GM21786 (cell line): Measurements from ENCODE around the gene TAF11L14.
"Not testable (repeated sequence)": the region's sequence is repeated elsewhere in the genome, so short reads cannot be mapped to it uniquely, and the experiment has no call there.

Experiments used
- ATAC-seq: cut with Tn5 transposase; IDR thresholded peaks from one replicate; pipeline ENCODE4 v1.9.1; 2021; ENCODE audit not compliant: unreplicated experiment

Gene TAF11L14

DNA sequence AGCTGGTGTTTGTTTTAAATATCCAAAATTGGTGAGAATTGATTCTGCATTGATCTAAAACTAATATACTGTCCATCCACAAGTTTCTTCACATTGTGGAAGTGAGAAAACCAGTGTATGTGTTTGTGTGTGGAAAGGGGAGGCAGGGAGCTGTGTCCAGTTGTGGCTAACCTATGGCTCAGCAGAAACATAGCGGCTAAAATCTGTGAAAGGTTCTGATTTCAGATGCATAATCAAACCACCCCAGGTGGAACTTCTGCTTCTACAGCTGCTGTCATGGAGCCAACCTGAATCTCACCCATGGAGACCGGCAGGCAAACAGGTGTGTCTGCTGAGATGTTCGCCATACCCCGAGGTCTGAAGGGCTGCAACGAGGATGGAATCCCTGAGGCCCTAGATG is at the start of gene TAF11L14:
Gene TAF11L14 (plus strand): TSS at position 301 of the 400 bp plus-strand sequence.
- ATAC-seq, result no peak

DNA sequence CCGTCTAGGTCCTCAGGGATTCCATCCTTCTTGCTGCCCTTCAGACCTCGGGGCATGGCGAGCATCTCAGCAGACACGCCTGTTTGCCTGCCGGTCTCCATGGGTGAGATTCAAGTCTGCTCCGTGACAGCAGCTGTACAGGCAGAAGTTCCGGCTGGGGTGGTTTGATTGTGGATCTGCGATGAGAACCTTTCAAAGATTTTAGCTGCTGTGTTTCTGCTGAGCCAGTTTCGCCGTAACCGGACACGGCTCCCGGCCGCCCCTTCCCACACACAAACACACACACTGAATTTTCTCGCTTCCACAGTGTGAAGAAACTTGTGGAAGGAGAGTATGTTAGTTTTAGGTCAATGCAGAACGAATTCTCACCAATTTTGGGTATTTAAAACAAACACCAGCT is 48.6 kb upstream of the TAF11L14 start, which contains the start of gene TAF11L7:
Gene TAF11L7 (minus strand): TSS at position 101 of the 400 bp plus-strand sequence.
- ATAC-seq, result not testable (repeated sequence)

DNA sequence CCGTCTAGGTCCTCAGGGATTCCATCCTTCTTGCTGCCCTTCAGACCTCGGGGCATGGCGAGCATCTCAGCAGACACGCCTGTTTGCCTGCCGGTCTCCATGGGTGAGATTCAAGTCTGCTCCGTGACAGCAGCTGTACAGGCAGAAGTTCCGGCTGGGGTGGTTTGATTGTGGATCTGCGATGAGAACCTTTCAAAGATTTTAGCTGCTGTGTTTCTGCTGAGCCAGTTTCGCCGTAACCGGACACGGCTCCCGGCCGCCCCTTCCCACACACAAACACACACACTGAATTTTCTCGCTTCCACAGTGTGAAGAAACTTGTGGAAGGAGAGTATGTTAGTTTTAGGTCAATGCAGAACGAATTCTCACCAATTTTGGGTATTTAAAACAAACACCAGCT is 43.4 kb upstream of the TAF11L14 start, which contains the start of gene TAF11L8:
Gene TAF11L8 (minus strand): TSS at position 101 of the 400 bp plus-strand sequence.
- ATAC-seq, result not testable (repeated sequence)

DNA sequence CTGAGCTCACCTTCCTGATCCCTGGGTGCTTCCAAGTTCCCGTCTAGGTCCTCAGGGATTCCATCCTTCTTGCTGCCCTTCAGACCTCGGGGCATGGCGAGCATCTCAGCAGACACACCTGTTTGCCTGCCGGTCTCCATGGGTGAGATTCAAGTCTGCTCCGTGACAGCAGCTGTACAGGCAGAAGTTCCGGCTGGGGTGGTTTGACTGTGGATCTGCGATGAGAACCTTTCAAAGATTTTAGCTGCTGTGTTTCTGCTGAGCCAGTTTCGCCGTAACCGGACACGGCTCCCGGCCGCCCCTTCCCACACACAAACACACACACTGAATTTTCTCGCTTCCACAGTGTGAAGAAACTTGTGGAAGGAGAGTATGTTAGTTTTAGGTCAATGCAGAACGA is 40.0 kb upstream of the TAF11L14 start, which contains the start of gene TAF11L9:
Gene TAF11L9 (minus strand): TSS at position 140 of the 400 bp plus-strand sequence.
- ATAC-seq, result not testable (repeated sequence)

DNA sequence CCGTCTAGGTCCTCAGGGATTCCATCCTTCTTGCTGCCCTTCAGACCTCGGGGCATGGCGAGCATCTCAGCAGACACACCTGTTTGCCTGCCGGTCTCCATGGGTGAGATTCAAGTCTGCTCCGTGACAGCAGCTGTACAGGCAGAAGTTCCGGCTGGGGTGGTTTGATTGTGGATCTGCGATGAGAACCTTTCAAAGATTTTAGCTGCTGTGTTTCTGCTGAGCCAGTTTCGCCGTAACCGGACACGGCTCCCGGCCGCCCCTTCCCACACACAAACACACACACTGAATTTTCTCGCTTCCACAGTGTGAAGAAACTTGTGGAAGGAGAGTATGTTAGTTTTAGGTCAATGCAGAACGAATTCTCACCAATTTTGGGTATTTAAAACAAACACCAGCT is 36.5 kb upstream of the TAF11L14 start, which contains the start of gene TAF11L10:
Gene TAF11L10 (minus strand): TSS at position 101 of the 400 bp plus-strand sequence.
- not testable (repeated sequence) for ATAC-seq

GRCh38 chr5:17603880-17604279 is 30.4 kb upstream of the TAF11L14 start, which contains the start of gene TAF11L11:
Gene TAF11L11 (plus strand): TSS chr5:17604183.
- not testable (repeated sequence) for ATAC-seq

DNA sequence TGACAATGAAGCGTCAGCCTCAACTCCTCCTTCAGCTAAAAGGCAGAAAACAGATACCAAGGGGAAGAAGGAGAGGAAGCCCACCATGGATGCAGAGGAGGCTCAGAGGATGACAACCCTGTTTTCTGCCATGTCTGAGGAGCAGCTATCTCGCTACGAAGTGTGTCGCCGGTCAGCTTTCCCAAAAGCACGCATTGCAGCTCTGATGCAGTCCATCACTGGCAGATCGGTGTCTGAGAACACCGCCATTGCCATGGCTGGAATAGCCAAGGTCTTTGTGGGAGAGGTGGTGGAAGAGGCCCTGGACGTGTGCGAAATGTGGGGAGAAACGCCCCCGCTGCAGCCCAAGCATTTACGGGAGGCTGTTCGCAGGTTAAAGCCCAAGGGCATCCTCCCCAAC is 29.3 kb upstream of the TAF11L14 start:
- no peak for ATAC-seq

DNA sequence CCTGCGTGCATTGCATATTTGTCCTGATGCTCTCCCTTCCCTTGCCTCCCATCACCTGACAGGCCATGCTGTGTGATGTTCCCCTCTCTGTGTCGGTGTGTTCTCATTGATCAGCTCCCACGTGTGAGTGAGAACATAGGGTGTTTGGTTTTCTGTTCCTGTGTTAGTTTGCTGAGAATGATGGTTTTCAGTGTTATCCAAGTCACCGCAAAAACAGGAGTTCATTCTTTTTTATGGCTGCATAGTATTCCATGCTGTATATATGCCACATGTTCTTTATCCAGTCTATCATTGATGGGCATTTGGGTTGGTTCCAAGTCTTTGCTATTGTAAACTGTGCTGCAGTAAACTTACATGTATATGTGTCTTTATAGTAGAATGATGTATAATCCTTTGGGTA is 26.8 kb upstream of the TAF11L14 start:
- not testable (repeated sequence) for ATAC-seq

DNA sequence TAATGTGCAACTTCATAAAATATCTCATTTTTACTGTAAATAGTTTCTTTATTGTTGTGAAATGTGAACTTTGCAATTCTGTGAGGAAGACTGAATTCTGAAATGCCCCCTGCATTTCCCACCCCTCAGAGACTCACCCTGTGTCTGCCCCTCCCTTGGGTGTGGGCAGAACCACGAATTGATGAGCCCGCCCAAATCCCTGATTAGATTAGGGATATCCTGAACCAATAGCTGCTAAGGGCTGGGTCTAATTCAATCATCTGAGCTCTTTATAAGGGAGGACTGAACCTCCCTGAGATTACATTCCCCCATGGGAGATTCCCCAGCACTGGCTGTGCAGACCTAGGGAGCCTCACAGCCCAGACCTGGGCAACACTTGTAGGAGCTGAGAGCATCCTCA is 24.2 kb upstream of the TAF11L14 start, which contains the start of gene TAF11L12:
Gene TAF11L12 (plus strand): TSS at position 301 of the 400 bp plus-strand sequence.
- ATAC-seq, result not testable (repeated sequence)

DNA sequence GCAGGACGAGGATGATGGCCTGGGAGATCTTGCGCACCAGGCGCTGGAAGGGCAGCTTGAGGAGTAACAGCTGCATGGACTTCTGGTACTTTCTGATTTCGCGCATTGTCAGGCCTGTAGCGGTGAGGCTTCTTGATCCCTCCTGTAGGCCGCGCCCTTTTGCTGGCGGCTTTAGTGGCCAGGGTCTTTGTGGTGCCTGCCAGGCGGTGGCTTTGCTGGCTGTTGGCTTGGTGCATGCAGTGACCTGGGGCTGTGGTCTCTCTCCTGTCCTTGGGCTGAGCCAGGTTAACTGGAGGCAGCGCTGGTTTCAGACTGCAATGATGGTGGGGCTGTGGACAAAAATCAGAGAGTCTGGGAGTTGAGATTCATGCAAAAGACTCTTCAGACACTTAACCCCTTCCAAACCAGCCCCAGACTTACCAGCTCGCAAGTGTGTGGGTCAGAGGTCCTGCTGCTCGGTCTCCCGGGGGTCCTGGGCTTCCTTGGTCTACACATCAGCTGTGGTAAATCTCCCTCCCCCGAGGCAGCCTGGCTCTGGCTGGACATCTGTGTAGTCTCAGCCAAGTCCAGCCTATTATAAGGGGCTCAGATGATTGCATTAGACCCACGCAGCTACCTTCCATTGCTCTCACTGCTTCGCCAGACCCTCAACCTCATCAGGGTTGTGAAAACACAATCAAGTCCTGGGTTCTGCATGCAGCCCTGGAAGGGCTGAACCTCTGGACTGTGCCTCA is 19.2 kb upstream of the TAF11L14 start:
- no peak for ATAC-seq

- ATAC-seq, result no peak
Measured at GRCh38 chr5:17619354-17619753, 14.9 kb upstream of the TAF11L14 start.

- no peak for ATAC-seq
Measured at GRCh38 chr5:17620627-17621026, 13.6 kb upstream of the TAF11L14 start.

DNA sequence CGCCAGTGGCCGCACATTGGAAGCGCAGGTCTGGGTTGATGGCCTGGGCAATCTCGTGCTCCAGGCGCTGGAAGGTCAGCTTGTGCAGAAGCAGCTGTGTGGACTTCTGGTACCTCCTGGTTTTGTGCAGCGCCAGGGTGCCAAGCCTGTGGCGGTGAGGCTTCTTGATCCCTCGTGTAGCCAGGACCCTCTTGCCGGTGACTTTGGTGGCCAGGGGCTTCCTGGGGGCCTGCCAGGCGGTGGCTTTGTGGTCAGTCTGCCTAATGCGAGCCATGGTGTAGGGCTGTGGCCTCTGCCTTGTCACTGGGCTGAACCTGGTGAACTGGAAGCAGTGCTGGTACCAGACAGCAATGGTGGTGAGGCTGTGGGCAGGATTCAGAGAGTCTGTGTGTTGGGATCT is 8.6 kb upstream of the TAF11L14 start:
- no peak for ATAC-seq

DNA sequence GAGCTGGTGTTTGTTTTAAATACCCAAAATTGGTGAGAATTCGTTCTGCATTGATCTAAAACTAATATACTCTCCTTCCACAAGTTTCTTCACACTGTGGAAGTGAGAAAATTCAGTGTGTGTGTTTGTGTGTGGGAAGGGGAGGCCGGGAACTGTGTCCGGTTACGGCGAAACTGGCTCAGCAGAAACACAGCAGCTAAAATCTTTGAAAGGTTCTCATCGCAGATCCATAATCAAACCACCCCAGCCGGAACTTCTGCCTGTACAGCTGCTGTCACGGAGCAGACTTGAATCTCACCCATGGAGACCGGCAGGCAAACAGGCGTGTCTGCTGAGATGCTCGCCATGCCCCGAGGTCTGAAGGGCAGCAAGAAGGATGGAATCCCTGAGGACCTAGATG is 2.5 kb upstream of the TAF11L14 start, which contains the start of gene TAF11L13:
Gene TAF11L13 (plus strand): TSS at position 301 of the 400 bp plus-strand sequence.
- not testable (repeated sequence) for ATAC-seq

DNA sequence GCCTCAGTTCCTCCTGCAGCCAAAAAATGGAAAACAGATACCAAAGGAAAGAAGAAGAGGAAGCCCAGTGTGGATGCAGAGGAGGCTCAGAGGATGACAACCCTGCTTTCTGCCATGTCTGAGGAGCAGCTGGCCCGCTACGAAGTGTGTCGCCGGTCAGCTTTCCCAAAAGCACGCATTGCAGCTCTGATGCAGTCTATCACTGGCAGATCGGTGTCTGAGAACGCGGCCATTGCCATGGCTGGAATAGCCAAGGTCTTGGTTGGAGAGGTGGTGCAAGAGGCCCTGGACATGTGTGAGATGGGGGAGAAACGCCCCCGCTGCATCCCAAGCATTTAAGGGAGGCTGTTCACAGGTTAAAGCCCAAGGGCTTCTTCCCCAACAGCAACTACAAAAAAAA is 15.0 kb downstream of the TAF11L14 start:
- ATAC-seq, result not testable (repeated sequence)

DNA sequence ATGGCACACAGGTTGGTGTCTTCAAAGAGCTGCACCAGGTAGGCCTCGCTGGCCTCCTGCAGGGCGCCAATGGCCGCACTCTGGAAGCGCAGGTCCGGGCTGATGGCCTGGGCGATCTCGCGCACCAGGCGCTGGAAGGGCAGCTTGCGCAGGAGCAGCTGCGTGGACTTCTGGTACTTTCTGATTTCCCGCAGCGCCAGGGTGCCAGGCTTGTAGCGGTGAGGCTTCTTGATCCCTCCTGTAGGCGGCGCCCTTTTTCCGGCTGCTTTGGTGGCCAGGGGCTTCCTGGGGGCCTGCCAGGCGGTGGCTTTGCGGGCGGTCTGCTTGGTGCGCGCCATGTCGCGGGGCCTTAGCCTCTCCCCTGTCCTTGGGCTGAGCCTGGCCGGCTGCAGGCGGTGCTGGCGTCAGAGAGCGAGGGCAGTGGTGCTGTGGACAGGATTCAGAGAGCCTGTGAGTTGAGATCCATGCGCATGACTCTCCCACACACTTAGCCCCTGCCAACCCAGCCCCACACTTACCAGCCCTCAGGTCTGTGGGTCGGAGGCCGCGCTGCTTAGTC is 21.0 kb downstream of the TAF11L14 start:
- ATAC-seq, result not testable (repeated sequence)

DNA sequence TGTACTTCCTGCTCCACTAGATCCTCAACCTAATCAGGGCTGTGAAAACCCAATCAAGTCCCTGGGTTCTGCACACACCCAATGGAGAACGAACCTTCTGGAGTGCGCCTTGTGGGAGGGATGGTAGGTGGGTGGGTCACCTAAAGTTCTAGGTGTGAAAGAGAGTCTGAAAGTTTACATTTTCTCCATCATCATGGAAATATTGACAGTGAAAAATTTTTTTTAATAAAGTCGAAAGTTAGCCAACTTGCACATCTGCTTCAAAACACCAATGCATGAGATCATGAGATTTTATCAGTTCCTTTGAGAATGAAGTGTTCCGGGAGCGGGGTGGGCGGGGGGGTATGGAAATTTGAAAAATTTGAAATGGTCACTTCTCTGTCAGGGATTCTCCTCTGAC is 21.7 kb downstream of the TAF11L14 start:
- ATAC-seq, result no peak

DNA sequence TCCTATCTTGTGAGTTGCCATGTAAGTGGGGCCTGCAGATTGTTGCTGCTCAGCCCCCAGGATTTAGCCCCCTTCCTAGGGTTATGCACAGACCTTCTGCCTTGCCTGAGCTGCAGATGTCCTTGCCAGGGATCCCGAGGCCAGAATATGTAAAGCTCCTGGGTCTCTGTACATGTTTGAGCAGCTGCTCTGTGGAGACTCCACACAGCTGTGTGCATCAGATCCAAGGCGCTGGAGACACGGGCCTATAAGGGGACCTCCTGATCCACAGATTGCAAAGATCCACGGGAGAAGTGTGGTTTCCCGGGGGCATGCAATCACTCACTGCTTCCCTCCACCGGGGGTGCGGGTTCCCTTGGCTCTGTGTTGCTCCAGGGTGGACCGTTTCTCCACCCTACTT is 28.9 kb downstream of the TAF11L14 start:
- no peak for ATAC-seq

DNA sequence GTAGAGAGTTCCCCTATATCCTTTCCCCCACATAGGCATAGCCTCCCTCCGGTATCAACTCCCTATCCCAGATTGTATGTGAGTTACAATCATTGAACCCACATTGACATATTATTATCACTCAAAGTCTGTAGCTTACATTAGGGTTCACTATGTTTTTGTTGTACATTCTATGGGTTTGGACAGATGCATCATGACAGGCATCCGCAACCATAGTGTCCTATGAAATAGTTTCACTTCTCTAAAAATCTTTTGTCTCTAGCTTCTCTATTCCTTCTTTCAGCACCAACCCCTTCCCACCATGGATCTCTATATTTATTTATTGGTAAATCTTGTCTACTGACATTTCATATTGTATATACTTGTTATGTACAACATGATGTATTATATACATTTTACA is 31.6 kb downstream of the TAF11L14 start:
- no peak for ATAC-seq

DNA sequence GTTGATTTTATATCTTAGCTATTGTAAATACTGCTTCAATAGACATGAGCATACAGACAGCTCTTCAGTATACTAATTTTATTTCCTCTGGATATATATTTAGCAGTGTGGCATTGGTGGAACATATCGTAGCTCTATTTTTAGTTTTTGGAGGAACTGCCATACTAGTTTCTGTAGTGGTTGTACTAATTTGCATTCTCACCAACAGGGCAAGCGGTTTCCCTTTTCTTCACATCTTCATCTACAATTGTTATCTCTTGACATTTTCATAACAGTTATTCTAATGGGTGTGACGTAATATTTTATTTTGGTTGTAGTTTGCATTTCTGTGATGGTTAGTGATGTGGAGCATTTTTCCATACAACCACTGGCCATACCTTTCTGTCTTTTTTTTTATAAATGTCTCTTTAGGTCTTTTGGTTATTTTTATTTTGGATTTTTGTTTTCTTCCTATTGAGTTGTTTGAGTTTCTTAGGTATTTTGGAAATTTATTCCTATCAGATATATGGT is 32.5 kb downstream of the TAF11L14 start:
- ATAC-seq, result no peak

GRCh38 chr5:17670353-17670752 is 36.1 kb downstream of the TAF11L14 start:
- ATAC-seq, result no peak
